ENCODE measurements around the gene DESI2.

Gene DESI2

GRCh38 chr1:244705261-244706234, 52.6 kb downstream of the DESI2 start:
- no peak for TF ChIP-seq CTCF (IDR thresholded peaks at IDR 0.05; ENCODE audit: low read depth, low read length, missing control alignments)
- no peak for DNase-seq (ENCODE audit: low read depth)
- H3K4me3 ChIP-seq (ENCODE audit: low read depth, low read length): no peak overlapping the region

GRCh38 chr1:244709076-244709475, 56.1 kb downstream of the DESI2 start:
- no peak overlapping the region for H3K4me3 ChIP-seq (ENCODE audit: low read depth, low read length)
- TF ChIP-seq CTCF (IDR thresholded peaks at IDR 0.05; ENCODE audit: low read depth, low read length, missing control alignments): no peak
- no peak for DNase-seq (ENCODE audit: low read depth)

- no peak for TF ChIP-seq CTCF (IDR thresholded peaks at IDR 0.05; ENCODE audit: low read depth, low read length, missing control alignments)
- no peak overlapping the region for H3K4me3 ChIP-seq (ENCODE audit: low read depth, low read length)
Observed at GRCh38 chr1:244709476-244710368, 56.8 kb downstream of the DESI2 start.

GRCh38 chr1:244710474-244711062, 57.6 kb downstream of the DESI2 start:
- no peak for DNase-seq (ENCODE audit: low read depth)
- no peak for TF ChIP-seq CTCF (IDR thresholded peaks at IDR 0.05; ENCODE audit: low read depth, low read length, missing control alignments)
- H3K4me3 ChIP-seq (ENCODE audit: low read depth, low read length): no peak overlapping the region

More at GRCh38 chr1:244709476-244710368, 56.8 kb downstream of the DESI2 start:
- no peak for DNase-seq (ENCODE audit: low read depth)

GRCh38 chr1:244712669-244713068, 59.7 kb downstream of the DESI2 start:
- no peak for DNase-seq (ENCODE audit: low read depth)
- TF ChIP-seq CTCF (IDR thresholded peaks at IDR 0.05; ENCODE audit: low read depth, low read length, missing control alignments): no peak
- no peak overlapping the region for H3K4me3 ChIP-seq (ENCODE audit: low read depth, low read length)

GRCh38 chr1:244713332-244713731, 60.4 kb downstream of the DESI2 start:
- no peak for TF ChIP-seq CTCF (IDR thresholded peaks at IDR 0.05; ENCODE audit: low read depth, low read length, missing control alignments)
- no peak for DNase-seq (ENCODE audit: low read depth)

More at GRCh38 chr1:244713332-244713731, 60.4 kb downstream of the DESI2 start:
- no peak overlapping the region for H3K4me3 ChIP-seq (ENCODE audit: low read depth, low read length)

Measured in GM12864 (cell line).